GM19395 (cell line): ENCODE results near the gene PLPPR2.
"Not testable (repeated sequence)": the region's sequence is repeated elsewhere in the genome, so short reads cannot be mapped to it uniquely, and the experiment has no call there.

Source experiments
- ATAC-seq: cut with Tn5 transposase; IDR thresholded peaks from one replicate; pipeline ENCODE4 v1.9.1; 2021; ENCODE audit warnings: mild to moderate bottlenecking, moderate library complexity; ENCODE audit not compliant: unreplicated experiment

Gene PLPPR2

GRCh38 chr19:11370744-11371143 is 15.5 kb downstream of the PLPPR2 start:
- ATAC-seq: no peak

GRCh38 chr19:11373166-11373884 is 18.1 kb downstream of the PLPPR2 start:
- ATAC-seq: no peak

- no peak for ATAC-seq
Observed at GRCh38 chr19:11373885-11374432, 18.7 kb downstream of the PLPPR2 start.

- ATAC-seq: peak; percentile 86
Observed at GRCh38 chr19:11374433-11375142, 19.4 kb downstream of the PLPPR2 start, which contains the start of gene SWSAP1. Gene SWSAP1 (plus strand): TSS chr19:11374666. CDS start chr19:11374681, 15 bp downstream.

GRCh38 chr19:11375143-11375948 is 20.1 kb downstream of the PLPPR2 start:
- ATAC-seq: peak; percentile 33

GRCh38 chr19:11377237-11377636 is 22.0 kb downstream of the PLPPR2 start:
- ATAC-seq: no peak

- no peak for ATAC-seq
Observed at GRCh38 chr19:11377756-11378155, 22.5 kb downstream of the PLPPR2 start.

GRCh38 chr19:11378319-11379189 is 23.3 kb downstream of the PLPPR2 start:
- ATAC-seq: no peak

- ATAC-seq: not testable (repeated sequence)
Observed at GRCh38 chr19:11379269-11379845, 24.1 kb downstream of the PLPPR2 start.

- no peak for ATAC-seq
Observed at GRCh38 chr19:11379857-11380350, 24.7 kb downstream of the PLPPR2 start.

GRCh38 chr19:11380653-11381537 is 25.7 kb downstream of the PLPPR2 start:
- ATAC-seq: peak; percentile 81

- no peak for ATAC-seq
Observed at GRCh38 chr19:11382898-11383705, 27.9 kb downstream of the PLPPR2 start.

- ATAC-seq: no peak
Observed at GRCh38 chr19:11383706-11384048, 28.4 kb downstream of the PLPPR2 start.

GRCh38 chr19:11384778-11385129 is 29.5 kb downstream of the PLPPR2 start:
- no peak for ATAC-seq

- ATAC-seq: no peak
Observed at GRCh38 chr19:11387162-11388034, 32.2 kb downstream of the PLPPR2 start.

- ATAC-seq: no peak
Observed at GRCh38 chr19:11390359-11390758, 35.1 kb downstream of the PLPPR2 start.
